SU-DHL-6 (cell line): ENCODE results near the gene PM20D1.

ENCODE experiments used
- EZH2phosphoT487 ChIP-seq: fragments of 200-600 bp; sonication (generic), shearing (Covaris generic); conservative IDR thresholded peaks from 2 replicates; pipeline ENCODE4 v1.6.1; 2018; ENCODE audit warnings: mild to moderate bottlenecking, antibody characterized with exemption, low read length, moderate library complexity, mixed read lengths
- TF ChIP-seq, protein P1 (sequence below): fragments of 200-600 bp; sonication (generic); IDR thresholded peaks from one replicate; pipeline ENCODE4 v1.5.1; 2017; ENCODE audit warnings: antibody characterized with exemption, mild to moderate bottlenecking, low read length, moderate library complexity; ENCODE audit not compliant: insufficient read depth, poor library complexity, severe bottlenecking

DNA sequence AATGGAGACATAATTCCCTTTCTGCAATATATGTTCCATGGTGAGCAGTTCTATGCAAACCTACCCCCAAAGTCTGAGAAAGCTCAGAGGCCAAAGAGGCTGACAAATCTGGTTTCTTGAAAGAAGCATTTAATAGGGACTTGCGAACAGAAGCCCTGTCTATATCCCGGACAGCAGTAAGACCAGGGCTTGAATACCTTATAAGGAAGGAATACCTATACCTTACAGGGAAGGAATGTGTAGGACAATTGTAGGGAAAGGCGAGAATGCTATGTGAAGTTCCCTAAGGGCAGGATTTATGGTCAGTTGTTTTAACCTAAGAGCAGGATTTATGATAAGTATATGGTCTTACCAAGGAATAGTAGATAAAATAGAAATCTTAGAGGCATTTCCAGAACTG lies 31.9 kb downstream of the PM20D1 start:
- TF ChIP-seq, protein P1, sequence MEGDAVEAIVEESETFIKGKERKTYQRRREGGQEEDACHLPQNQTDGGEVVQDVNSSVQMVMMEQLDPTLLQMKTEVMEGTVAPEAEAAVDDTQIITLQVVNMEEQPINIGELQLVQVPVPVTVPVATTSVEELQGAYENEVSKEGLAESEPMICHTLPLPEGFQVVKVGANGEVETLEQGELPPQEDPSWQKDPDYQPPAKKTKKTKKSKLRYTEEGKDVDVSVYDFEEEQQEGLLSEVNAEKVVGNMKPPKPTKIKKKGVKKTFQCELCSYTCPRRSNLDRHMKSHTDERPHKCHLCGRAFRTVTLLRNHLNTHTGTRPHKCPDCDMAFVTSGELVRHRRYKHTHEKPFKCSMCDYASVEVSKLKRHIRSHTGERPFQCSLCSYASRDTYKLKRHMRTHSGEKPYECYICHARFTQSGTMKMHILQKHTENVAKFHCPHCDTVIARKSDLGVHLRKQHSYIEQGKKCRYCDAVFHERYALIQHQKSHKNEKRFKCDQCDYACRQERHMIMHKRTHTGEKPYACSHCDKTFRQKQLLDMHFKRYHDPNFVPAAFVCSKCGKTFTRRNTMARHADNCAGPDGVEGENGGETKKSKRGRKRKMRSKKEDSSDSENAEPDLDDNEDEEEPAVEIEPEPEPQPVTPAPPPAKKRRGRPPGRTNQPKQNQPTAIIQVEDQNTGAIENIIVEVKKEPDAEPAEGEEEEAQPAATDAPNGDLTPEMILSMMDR, result no peak
- TF ChIP-seq EZH2phosphoT487, result no peak
